Iris pigment epithelial cell (primary cell): ENCODE data around the gene SCAMP2.
"Not testable (repeated sequence)": the region's sequence is repeated elsewhere in the genome, so short reads cannot be mapped to it uniquely, and the experiment has no call there.

Source experiments
- DNase-seq: peaks from one replicate; pipeline ENCODE4 v3.0.0-alpha.2; 2011; ENCODE audit warnings: low read depth

The SCAMP2 gene

GRCh38 chr15:74889883-74890664 lies 16.9 kb upstream of the SCAMP2 start, which contains the start of gene MPI:
Gene MPI (plus strand): TSS chr15:74890042. CDS start chr15:74890074, 32 bp downstream.
- peak; percentile 77 for DNase-seq

- DNase-seq, result peak; percentile 45
Observed at GRCh38 chr15:74889390-74889882, 16.3 kb upstream of the SCAMP2 start.

- DNase-seq, result no peak
Observed at GRCh38 chr15:74888716-74889115, 15.6 kb upstream of the SCAMP2 start.

- DNase-seq, result not testable (repeated sequence)
Observed at GRCh38 chr15:74887537-74888193, 14.5 kb upstream of the SCAMP2 start.

- no peak for DNase-seq
Observed at GRCh38 chr15:74885461-74885860, 12.3 kb upstream of the SCAMP2 start.

- no peak for DNase-seq
Observed at GRCh38 chr15:74884428-74885223, 11.5 kb upstream of the SCAMP2 start.

GRCh38 chr15:74882528-74882927 lies 9.4 kb upstream of the SCAMP2 start:
- no peak for DNase-seq

- no peak for DNase-seq
Observed at GRCh38 chr15:74878273-74878672, 5.1 kb upstream of the SCAMP2 start.

GRCh38 chr15:74873756-74874424 lies 725 bp upstream of the SCAMP2 start:
- peak; percentile 27 for DNase-seq

- DNase-seq, result no peak
Observed at GRCh38 chr15:74872702-74873035, 496 bp downstream of the SCAMP2 start.

GRCh38 chr15:74870436-74871215 lies 2.5 kb downstream of the SCAMP2 start:
- DNase-seq, result peak; percentile 41

- DNase-seq, result no peak
Observed at GRCh38 chr15:74869726-74870407, 3.3 kb downstream of the SCAMP2 start.

GRCh38 chr15:74869372-74869725 lies 3.8 kb downstream of the SCAMP2 start:
- no peak for DNase-seq

- DNase-seq, result no peak
Observed at GRCh38 chr15:74868059-74868458, 5.1 kb downstream of the SCAMP2 start.

- no peak for DNase-seq
Observed at GRCh38 chr15:74867466-74868038, 5.6 kb downstream of the SCAMP2 start.

GRCh38 chr15:74866090-74866489 lies 7.1 kb downstream of the SCAMP2 start:
- DNase-seq, result peak; percentile 85

GRCh38 chr15:74865316-74865715 lies 7.8 kb downstream of the SCAMP2 start:
- no peak for DNase-seq

GRCh38 chr15:74864296-74864695 lies 8.9 kb downstream of the SCAMP2 start:
- no peak for DNase-seq

- peak; percentile 28 for DNase-seq
Observed at GRCh38 chr15:74863239-74864056, 9.7 kb downstream of the SCAMP2 start.

- no peak for DNase-seq
Observed at GRCh38 chr15:74858369-74858740, 14.8 kb downstream of the SCAMP2 start.
